Stomach (tissue), 4 donors: ENCODE data around the gene NOTCH3.

Experiments
- CTCF ChIP-seq, 7 experiments: fragments of 450-650 bp in 4 of 7; fragments of 200-600 bp in 3 of 7; sonication (generic) in 3 of 7; IDR thresholded peaks; one replicate each; pipeline ENCODE4 v1.5.1; 2016 to 2019; ENCODE audit warnings: antibody characterized with exemption in 7 of 7, control low read depth in 2 of 7, mild to moderate bottlenecking in 1 of 7
- EP300 ChIP-seq: sonication (generic); formaldehyde crosslinking; IDR thresholded peaks from one replicate; pipeline ENCODE4 v1.6.1; 2017; ENCODE audit warnings: antibody characterized with exemption
- POLR2AphosphoS5 ChIP-seq, 3 donors: sonication (generic); formaldehyde crosslinking; IDR thresholded peaks; one replicate each; pipeline ENCODE4 v1.6.1; 2016; ENCODE audit warnings: antibody characterized with exemption in 3 of 3

DNA sequence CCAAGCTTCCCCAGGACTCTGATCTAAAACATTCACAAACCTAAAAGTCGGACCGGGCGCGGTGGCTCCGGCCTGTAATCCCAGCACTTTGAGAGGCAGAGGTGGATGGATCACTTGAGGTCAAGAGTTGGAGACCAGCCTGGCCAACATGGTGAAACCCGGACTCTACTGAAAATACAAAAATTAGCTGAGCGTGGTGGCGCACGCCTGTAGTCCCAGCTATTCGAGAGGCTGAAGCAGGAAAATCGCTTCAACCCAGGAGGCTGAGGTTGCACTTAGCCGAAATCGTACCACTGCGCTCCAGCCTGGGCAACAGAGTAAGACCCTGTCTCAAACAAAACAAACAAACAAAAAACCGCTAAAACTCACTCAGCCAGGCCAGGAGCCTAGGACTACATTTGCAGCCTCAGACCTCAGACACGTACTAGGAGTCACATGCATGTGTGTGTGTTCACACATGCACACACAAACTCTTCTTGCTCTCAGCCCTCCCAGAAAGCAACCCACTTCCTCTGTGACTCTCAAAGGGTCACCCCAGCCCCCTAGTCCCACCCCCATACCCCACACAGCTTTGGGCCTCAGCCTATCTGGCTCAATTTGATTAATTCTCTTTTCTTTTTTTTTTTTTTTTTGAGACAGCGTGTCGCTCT is 704 bp upstream of the NOTCH3 start:
- no peak for TF ChIP-seq EP300
- TF ChIP-seq POLR2AphosphoS5 (IDR thresholded peaks at IDR 0.05), result no peak
- TF ChIP-seq CTCF (IDR thresholded peaks at IDR 0.05), result no peak
